Common myeloid progenitor, CD34-positive (primary cell): ENCODE results near the gene TARS2.
A peak's percentile ranks its signal among the peaks of the same experiment; 100 is the strongest.

Experiments used
- CTCF ChIA-PET: fragments of 350-600 bp; sonication (Branson Sonifier 250); formaldehyde crosslinking; loops from one replicate; lab custom pipeline; 2021; ENCODE audit warnings: antibody characterized with exemption; lab: Charles Lee
- POLR2A ChIA-PET: fragments of 350-600 bp; sonication (Branson Sonifier 250); formaldehyde crosslinking; loops from one replicate; lab custom pipeline; 2021; ENCODE audit warnings: antibody characterized with exemption; lab: Charles Lee
- DNase-seq, 3 donors: peaks; one replicate each; pipeline versions ENCODE4 v3.0.0 to v3.0.0-alpha.2; 2013
- H3K27ac ChIP-seq, 2 experiments: 1 replicate in 1 of 2; 2 replicates in 1 of 2; pipeline ENCODE4 v1.7.0; 2013; ENCODE audit warnings: inconsistent platforms in 2 of 2, low read length in 2 of 2, mild to moderate bottlenecking in 2 of 2, low read depth in 1 of 2, moderate library complexity in 1 of 2; ENCODE audit not compliant: severe bottlenecking in 2 of 2, insufficient read depth in 1 of 2, poor library complexity in 1 of 2
- H3K27me3 ChIP-seq, 5 experiments: replicated peaks in 2 of 5; 1 replicate in 3 of 5; 2 replicates in 2 of 5; pipeline versions ENCODE4 v1.6.1 to v1.7.0; 2013; ENCODE audit warnings: low read length in 4 of 5, mild to moderate bottlenecking in 2 of 5, moderate library complexity in 2 of 5, inconsistent platforms in 1 of 5; ENCODE audit not compliant: insufficient read depth in 5 of 5, control insufficient read depth in 4 of 5
- H3K36me3 ChIP-seq, 4 experiments: 1 replicate in 2 of 4; 2 replicates in 2 of 4; pipeline versions ENCODE4 v1.6.1 to v1.7.0; 2013; ENCODE audit warnings: low read length in 3 of 4, control low read depth in 1 of 4, mild to moderate bottlenecking in 1 of 4; ENCODE audit not compliant: control insufficient read depth in 4 of 4, insufficient read depth in 4 of 4
- H3K4me1 ChIP-seq, 4 experiments: 1 replicate in 3 of 4; 2 replicates in 1 of 4; pipeline versions ENCODE4 v1.6.1 to v1.7.1; 2013; ENCODE audit warnings: low read length in 3 of 4, mild to moderate bottlenecking in 3 of 4, control low read depth in 1 of 4, inconsistent platforms in 1 of 4, moderate library complexity in 1 of 4; ENCODE audit not compliant: control insufficient read depth in 4 of 4, insufficient read depth in 4 of 4; ENCODE audit errors: control extremely low read depth in 1 of 4
- H3K4me3 ChIP-seq, 7 experiments: 1 replicate in 4 of 7; 2 replicates in 3 of 7; pipeline versions ENCODE4 v1.5.1 to v1.7.0; 2013; ENCODE audit warnings: mild to moderate bottlenecking in 7 of 7, low read length in 6 of 7, moderate library complexity in 6 of 7, inconsistent platforms in 2 of 7, low read depth in 2 of 7, control low read depth in 1 of 7; ENCODE audit not compliant: insufficient read depth in 4 of 7, control insufficient read depth in 1 of 7; ENCODE audit errors: extremely low read depth in 1 of 7
- H3K9me3 ChIP-seq, 5 experiments: 1 replicate in 4 of 5; 2 replicates in 1 of 5; pipeline versions ENCODE4 v1.6.1 to v1.7.1; 2013; ENCODE audit warnings: low read length in 4 of 5, mild to moderate bottlenecking in 2 of 5, inconsistent platforms in 1 of 5, low read depth in 1 of 5, moderate library complexity in 1 of 5; ENCODE audit not compliant: control insufficient read depth in 4 of 5, insufficient read depth in 2 of 5; ENCODE audit errors: control extremely low read depth in 1 of 5
- WGBS: methylation state at CpG from one replicate; pipeline ENCODE4 v1.1.5; 2013; ENCODE audit not compliant: insufficient coverage; 5-methylcytosine and 5-hydroxymethylcytosine counted together

TARS2 gene

DNA sequence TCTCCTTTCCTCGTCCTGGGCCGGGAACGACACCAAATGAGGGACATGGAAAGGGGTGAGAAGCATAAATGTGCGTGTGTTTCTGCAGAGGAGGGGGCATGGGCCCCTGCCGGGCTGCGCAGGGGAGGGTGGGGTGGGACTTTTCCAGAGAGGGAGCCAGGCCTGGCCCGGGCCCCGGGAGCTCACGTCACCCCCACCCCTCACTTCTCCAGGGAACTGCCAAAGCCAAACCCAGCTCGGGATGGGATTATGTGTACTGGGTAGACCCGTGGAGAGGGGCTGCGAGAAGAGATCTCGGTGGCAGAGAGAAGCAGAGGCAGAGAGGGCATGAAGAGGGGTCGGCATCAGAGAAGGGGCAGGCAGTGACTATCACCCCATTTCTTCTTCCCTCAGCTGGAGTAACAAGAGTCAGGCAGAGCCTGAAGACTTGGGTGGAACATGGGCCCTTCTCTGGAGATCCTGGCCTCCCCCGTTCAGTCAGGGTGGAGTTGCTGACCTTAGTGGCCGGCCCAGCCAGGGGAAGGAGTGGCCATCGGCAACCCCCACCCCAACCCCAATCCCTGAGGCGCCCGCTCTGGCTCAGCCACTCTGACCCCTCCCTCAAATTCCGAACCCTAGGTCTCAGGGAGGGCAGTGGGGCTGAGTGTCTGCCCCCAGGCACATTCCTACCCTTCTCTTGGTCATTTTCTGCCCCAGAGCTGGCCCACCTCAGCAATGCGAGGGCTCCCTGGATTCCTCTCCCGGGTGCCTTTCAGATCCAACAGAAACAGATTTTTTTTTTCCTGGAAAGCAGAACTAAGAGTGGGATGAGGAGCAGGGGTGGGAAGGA is 63.2 kb downstream of the TARS2 start:
- peaks cover 0 to 2% (median 2%) of the 10 kb centered on the region in 4 experiments for H3K36me3 ChIP-seq
- H3K27me3 ChIP-seq = no peaks in the 10 kb centered on the region
- no peaks in the 10 kb centered on the region for H3K9me3 ChIP-seq
- peak overlapping the region in 4 of 7 experiments; percentile 39 to 73 (median 63) for H3K4me3 ChIP-seq
- no peak for DNase-seq
- WGBS = 93% methylated on average over 9 of the region's 22 CpGs
- H3K27ac ChIP-seq = peak overlapping the region in 1 of 2 experiments; percentile 70
- H3K4me1 ChIP-seq = peaks cover 4 to 57% (median 48%) of the 10 kb centered on the region in 4 experiments
- ChIA-PET POLR2A (interaction anchor here (0.6 to 1.9 kb wide), 2 partner anchors 11 to 47 kb away, joined by 3 to 8 read pairs; no protein-coding TSS in a partner anchor), CTCF (interaction anchor here (1.0 to 10.5 kb wide), 6 partner anchors 8 to 34 kb away, joined by 3 to 59 read pairs (median 4); no protein-coding TSS in a partner anchor)

DNA sequence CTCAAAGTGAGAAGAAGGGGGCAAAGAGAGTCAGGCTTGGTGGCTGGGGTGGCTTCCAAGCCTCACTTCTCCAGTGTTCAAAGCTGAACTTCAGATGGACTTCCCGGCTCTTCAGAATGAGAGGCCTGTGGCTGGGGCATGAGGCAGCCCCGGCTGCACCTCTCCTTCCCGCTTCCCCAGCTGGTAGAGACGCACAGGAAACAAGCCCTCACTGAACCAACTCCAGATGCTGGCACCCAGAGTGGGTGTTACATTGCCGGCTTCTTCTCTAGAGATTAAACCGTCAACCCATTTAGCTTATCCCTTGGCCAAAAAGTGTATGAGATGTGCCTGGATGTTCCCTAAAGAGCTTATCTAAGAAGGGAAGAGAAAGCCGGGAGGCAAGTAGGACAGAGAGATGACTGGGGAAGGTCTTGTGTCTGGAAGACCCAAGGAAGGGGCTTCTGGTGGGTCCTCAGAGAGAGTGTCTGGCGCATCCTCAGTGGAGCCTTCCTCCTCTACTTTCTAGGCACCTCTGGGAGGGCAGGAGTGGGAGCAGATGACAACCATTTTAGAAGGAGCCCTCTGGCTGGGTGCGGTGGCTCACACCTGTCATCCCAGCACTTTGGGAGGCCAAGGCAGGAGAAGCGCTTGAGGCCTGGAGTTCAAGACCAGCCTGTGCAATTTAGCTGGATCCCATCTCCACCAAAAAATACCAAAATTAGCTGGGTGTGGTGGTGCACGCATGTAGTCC is 64.0 kb downstream of the TARS2 start:
- Histone ChIP-seq H3K27ac (peak overlapping the region in 1 of 2 experiments; percentile 15), H3K4me1 (peaks cover 4 to 57% (median 48%) of the 10 kb centered on the region in 4 experiments), H3K27me3 (no peaks in the 10 kb centered on the region), H3K4me3 (peak overlapping the region in 2 of 7 experiments; percentile 19 to 39), H3K9me3 (no peaks in the 10 kb centered on the region), H3K36me3 (peaks cover 4 to 9% (median 9%) of the 10 kb centered on the region in 4 experiments)
- peak in 2 of 3 donors; percentile 43 to 46 for DNase-seq
- POLR2A ChIA-PET = interaction anchor here (0.6 to 1.9 kb wide), 2 partner anchors 10 to 48 kb away, joined by 3 to 8 read pairs; no protein-coding TSS in a partner anchor
- CTCF ChIA-PET = interaction anchor here (0.7 to 10.5 kb wide), 10 partner anchors 7 to 503 kb away, joined by 3 to 59 read pairs (median 4); no protein-coding TSS in a partner anchor
- WGBS = 66% methylated on average over 7 of the region's 11 CpGs

DNA sequence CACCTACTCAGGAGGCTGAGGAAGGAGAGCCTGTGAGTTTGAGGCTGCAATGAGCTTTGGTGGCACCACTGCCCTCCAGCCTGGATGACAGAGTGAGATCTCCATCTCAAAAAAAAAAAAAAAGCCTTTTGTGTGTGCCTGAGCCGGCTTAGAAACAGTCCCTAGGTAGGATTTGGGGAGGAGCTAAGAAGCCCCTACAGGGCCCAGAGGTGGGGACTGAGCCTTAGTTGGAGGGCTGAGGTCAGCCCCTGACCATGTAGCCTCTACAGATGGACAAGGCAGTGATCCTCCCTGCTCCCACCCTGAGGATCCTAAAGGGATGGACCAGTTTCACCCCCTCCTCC is 64.5 kb downstream of the TARS2 start:
- Histone ChIP-seq H3K27ac (no peak overlapping the region), H3K4me3 (peak overlapping the region in 1 of 7 experiments; percentile 13), H3K4me1 (peaks cover 4 to 57% (median 48%) of the 10 kb centered on the region in 4 experiments), H3K9me3 (no peaks in the 10 kb centered on the region), H3K36me3 (peaks cover 4 to 12% (median 11%) of the 10 kb centered on the region in 4 experiments), H3K27me3 (no peaks in the 10 kb centered on the region)
- CTCF ChIA-PET = interaction anchor here (0.6 to 10.5 kb wide), 13 partner anchors 7 to 503 kb away, joined by 3 to 59 read pairs (median 3); no protein-coding TSS in a partner anchor
- peak in 2 of 3 donors; percentile 41 to 46 for DNase-seq
- POLR2A ChIA-PET = interaction anchor here (0.5 to 1.0 kb wide), 2 partner anchors 9 to 189 kb away, joined by 3 read pairs; no protein-coding TSS in a partner anchor
- no CpG with 5 or more reads among the region's 1 CpG for WGBS

DNA sequence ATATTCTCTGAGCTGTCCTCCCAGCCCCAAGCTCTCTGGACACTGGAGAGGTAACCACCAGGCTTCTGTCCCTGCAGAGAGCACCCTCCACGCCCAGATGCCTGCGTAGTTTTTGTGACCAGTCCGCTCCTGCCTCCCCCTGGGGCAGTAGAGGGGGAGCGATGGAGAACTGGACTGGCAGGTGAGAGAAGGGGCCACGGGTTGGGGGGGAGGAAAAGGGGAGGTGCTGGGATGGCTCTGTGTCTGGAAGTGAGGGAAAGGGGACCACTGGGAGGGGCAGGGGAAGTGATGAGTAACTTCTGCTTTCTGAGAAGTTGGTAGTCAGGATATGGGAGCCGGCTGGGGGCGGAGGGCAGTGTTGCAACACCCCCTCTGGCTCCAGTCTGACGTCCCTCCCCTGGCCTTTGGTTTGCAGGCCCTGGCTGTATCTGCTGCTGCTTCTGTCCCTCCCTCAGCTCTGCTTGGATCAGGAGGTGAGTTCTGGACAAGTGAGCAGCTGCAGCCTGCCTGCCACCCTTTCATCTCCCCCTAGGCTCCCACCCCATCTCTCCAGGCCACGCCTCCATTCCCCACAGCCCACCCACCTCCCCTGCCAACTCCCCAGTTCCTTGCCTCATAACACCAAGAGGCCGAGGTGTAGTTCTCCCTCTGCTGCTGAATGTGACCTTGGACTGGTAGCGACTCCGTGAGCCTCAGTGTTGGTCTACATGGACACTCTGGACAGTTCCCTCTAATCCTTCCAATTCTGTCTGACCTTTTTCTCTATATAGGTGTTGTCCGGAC is 65.1 kb downstream of the TARS2 start:
- Histone ChIP-seq H3K27me3 (no peaks in the 10 kb centered on the region), H3K9me3 (no peaks in the 10 kb centered on the region), H3K36me3 (peaks cover 4 to 15% (median 11%) of the 10 kb centered on the region in 4 experiments), H3K4me1 (peaks cover 4 to 57% (median 48%) of the 10 kb centered on the region in 4 experiments), H3K4me3 (peak overlapping the region in 4 of 7 experiments; percentile 28 to 51 (median 38)), H3K27ac (peak overlapping the region; percentile 61 to 76)
- DNase-seq = peak; percentile 87 to 94 (median 92)
- ChIA-PET CTCF (interaction anchor here (0.6 to 10.5 kb wide), 11 partner anchors 6 to 502 kb away, joined by 3 to 59 read pairs (median 4); no protein-coding TSS in a partner anchor), POLR2A (interaction anchor here (0.5 to 1.0 kb wide), 2 partner anchors 8 to 190 kb away, joined by 3 read pairs; no protein-coding TSS in a partner anchor)
- WGBS = 18% methylated on average over 10 of the region's 13 CpGs

DNA sequence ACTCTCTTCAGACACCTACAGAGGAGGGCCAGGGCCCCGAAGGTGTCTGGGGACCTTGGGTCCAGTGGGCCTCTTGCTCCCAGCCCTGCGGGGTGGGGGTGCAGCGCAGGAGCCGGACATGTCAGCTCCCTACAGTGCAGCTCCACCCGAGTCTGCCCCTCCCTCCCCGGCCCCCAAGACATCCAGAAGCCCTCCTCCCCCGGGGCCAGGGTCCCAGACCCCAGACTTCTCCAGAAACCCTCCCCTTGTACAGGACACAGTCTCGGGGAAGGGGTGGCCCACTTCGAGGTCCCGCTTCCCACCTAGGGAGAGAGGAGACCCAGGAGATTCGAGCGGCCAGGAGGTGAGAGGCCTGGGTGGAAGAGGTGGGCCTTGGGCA is 65.7 kb downstream of the TARS2 start:
- DNase-seq = no peak
- CTCF ChIA-PET = no interaction called here
- peaks cover 4 to 59% (median 48%) of the 10 kb centered on the region in 4 experiments for H3K4me1 ChIP-seq
- H3K36me3 ChIP-seq = peaks cover 4 to 21% (median 14%) of the 10 kb centered on the region in 4 experiments
- POLR2A ChIA-PET = interaction anchor here (1.0 kb wide), 1 partner anchor 8 kb away, joined by 3 read pairs; no protein-coding TSS in a partner anchor
- peak overlapping the region; percentile 61 to 76 for H3K27ac ChIP-seq
- H3K27me3 ChIP-seq = no peaks in the 10 kb centered on the region
- H3K9me3 ChIP-seq = no peaks in the 10 kb centered on the region
- 85% methylated on average over 6 of the region's 12 CpGs for WGBS
- H3K4me3 ChIP-seq = peak overlapping the region in 4 of 7 experiments; percentile 4 to 51 (median 38)
